ENCODE measurements around the gene NCDN.

- no peak for TF ChIP-seq CTCF (IDR thresholded peaks at IDR 0.05)
- no peak for TF ChIP-seq POLR2AphosphoS5 (IDR thresholded peaks at IDR 0.05)
Measured at GRCh38 chr1:35563166-35563565, 5.6 kb downstream of the NCDN start.

Measured in gastroesophageal sphincter (tissue), 3 donors.